ENCODE measurements around the gene SLC30A2.

DNA sequence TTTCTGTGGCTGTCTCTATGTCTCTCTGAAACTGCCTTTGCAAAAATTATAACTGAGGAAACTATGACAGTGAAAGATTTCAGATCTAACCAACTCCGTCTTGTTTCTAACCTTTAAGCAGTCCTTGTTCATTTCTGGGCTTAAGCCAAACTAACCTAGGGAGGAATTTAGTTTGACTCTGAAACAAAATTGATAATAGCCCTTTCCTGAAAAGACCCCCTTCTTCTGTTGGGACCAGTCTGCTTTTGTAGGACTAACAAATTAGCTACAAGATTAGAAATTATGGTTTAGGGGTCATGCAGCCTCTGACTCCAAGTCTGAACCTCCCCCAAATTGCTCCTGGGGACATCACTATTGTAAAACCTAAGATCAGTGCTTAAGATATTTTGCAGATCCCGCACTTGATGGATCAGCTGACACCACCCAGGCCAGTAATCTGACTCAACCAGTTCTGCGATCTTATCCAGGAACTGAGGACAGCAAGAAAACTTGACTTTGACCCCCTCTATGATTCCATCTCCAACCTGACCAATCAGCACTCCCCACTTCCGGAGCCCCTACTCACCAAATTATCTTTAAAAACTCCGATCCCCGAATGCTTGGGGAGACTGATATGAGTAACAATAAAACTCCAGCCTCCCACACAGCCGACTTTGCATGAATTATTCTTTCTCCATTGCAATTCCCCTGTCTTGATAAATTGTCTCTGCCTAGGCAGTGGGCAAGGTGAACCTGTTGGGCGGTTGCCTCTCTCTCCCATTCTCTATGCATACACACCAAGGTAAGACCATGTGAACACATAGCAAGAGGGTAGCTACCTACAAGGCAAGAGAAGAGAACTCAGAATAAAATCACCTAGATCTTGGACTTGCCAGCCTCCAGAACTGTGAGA lies 32.6 kb upstream of the SLC30A2 start:
- TF ChIP-seq, protein P1, sequence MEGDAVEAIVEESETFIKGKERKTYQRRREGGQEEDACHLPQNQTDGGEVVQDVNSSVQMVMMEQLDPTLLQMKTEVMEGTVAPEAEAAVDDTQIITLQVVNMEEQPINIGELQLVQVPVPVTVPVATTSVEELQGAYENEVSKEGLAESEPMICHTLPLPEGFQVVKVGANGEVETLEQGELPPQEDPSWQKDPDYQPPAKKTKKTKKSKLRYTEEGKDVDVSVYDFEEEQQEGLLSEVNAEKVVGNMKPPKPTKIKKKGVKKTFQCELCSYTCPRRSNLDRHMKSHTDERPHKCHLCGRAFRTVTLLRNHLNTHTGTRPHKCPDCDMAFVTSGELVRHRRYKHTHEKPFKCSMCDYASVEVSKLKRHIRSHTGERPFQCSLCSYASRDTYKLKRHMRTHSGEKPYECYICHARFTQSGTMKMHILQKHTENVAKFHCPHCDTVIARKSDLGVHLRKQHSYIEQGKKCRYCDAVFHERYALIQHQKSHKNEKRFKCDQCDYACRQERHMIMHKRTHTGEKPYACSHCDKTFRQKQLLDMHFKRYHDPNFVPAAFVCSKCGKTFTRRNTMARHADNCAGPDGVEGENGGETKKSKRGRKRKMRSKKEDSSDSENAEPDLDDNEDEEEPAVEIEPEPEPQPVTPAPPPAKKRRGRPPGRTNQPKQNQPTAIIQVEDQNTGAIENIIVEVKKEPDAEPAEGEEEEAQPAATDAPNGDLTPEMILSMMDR (IDR thresholded peaks at IDR 0.05) = no peak
- no peak for TF ChIP-seq POLR2A (IDR thresholded peaks at IDR 0.05)
